Kidney (tissue), 14 donors: Measurements from ENCODE around the gene FERMT1. TPM values are rescaled to one million over a fixed set of nuclear protein-coding genes. Genes with fewer than 3 reads are reported as not detected.

Experiments
- DNase-seq, 5 donors: peaks; one replicate each; pipeline ENCODE4 v3.0.0-alpha.2; 2013 to 2020
- FAIRE-seq: peaks from 2 replicates; lab custom pipeline; 2012; peaks lifted over from hg19 to GRCh38; lab: Jason Lieb, UNC
- H3K27ac ChIP-seq, 2 donors: one replicate each; pipeline ENCODE4 v1.7.0; 2013; ENCODE audit warnings: low read depth in 2 of 2, low read length in 2 of 2, inconsistent platforms in 1 of 2
- H3K27me3 ChIP-seq: one replicate; pipeline ENCODE4 v1.7.1; 2013; ENCODE audit warnings: low read length, inconsistent platforms; ENCODE audit not compliant: control insufficient read depth, insufficient read depth
- H3K36me3 ChIP-seq, 3 donors: one replicate each; pipeline versions ENCODE4 v1.7.0 to v1.7.1; 2013; ENCODE audit warnings: low read length in 3 of 3, control low read depth in 1 of 3, inconsistent platforms in 1 of 3; ENCODE audit not compliant: insufficient read depth in 3 of 3, control insufficient read depth in 2 of 3
- H3K4me1 ChIP-seq, 3 donors: one replicate each; pipeline versions ENCODE4 v1.7.0 to v1.7.1; 2013; ENCODE audit warnings: low read length in 3 of 3, inconsistent platforms in 1 of 3, low read depth in 1 of 3; ENCODE audit not compliant: control insufficient read depth in 2 of 3, insufficient read depth in 2 of 3
- H3K4me3 ChIP-seq, 3 donors: one replicate each; pipeline versions ENCODE4 v1.7.0 to v1.8.1; 2013; ENCODE audit warnings: low read length in 3 of 3, control low read depth in 1 of 3, inconsistent platforms in 1 of 3
- H3K9ac ChIP-seq, 3 donors: one replicate each; pipeline versions ENCODE4 v1.7.0 to v1.7.1; 2013; ENCODE audit warnings: low read length in 3 of 3, control low read depth in 1 of 3, inconsistent platforms in 1 of 3
- H3K9me3 ChIP-seq, 3 donors: one replicate each; pipeline versions ENCODE4 v1.7.0 to v1.7.1; 2013; ENCODE audit warnings: low read length in 3 of 3, control low read depth in 1 of 3, inconsistent platforms in 1 of 3; ENCODE audit not compliant: control insufficient read depth in 2 of 3, insufficient read depth in 1 of 3
- CTCF ChIP-seq: IDR thresholded peaks from 3 replicates; pipeline ENCODE4 v1.5.1; 2012; ENCODE audit warnings: mild to moderate bottlenecking, moderate library complexity, borderline replicate concordance; ENCODE audit not compliant: insufficient read depth; ENCODE audit errors: extremely low read depth
- intact Hi-C: fragments of 100-400 bp; cut with DNase I; formaldehyde crosslinking; loops from one replicate; pipeline ENCODE4 v1.11.1; 2022
- polyA plus RNA-seq: library from polyadenylated mRNA; stranded (reverse); fragments of 350-450 nt; fragmentation: Illumina TruSeq; extraction: RNeasy Lipid Tissue Mini Kit (QIAGEN cat#74804); gene quantifications from one replicate; pipeline ENCODE4 v1.2.3, GENCODE V29; 2014; ENCODE audit warnings: low read depth, low replicate concordance; ENCODE audit not compliant: insufficient read depth
- total RNA-seq: library from RNA; stranded (reverse); fragmentation: NEBNext Ultra II Directional; extraction: Animal tissue kit (Norgen Biotek cat#: 25700); gene quantifications from one replicate; pipeline ENCODE4 v1.2.1, GENCODE V29; 2021
- donor health status: control.
- donor health status: control.
- donor health status: control.
- donor health status: control.
- donor health status: control.
- donor health status: DM: yes; HTN: yes; CAD: no.
- donor health status: Normal renal cell carcinoma (clear cell type).

Gene FERMT1
- total and polyA plus RNA-seq, 2 donors from 2014 or later = 0.57 to 2.2 TPM

GRCh38 chr20:6028818-6029217, 94.0 kb downstream of the FERMT1 start:
- H3K9me3 ChIP-seq = peaks cover 0 to 11% (median 6%) of the 10 kb centered on the region in 3 donors
- FAIRE-seq (no peak), DNase-seq (no peak)
- no peak overlapping the region for H3K27ac ChIP-seq
- H3K36me3 ChIP-seq = peaks cover 7 to 30% (median 12%) of the 10 kb centered on the region in 3 donors
- no peak for TF ChIP-seq CTCF
- no peak overlapping the region for H3K4me3 ChIP-seq
- H3K27me3 ChIP-seq = no peaks in the 10 kb centered on the region
- intact Hi-C loops = no loop called here
- H3K9ac ChIP-seq = no peak overlapping the region
- no peaks in the 10 kb centered on the region for H3K4me1 ChIP-seq

GRCh38 chr20:6026051-6026450, 96.8 kb downstream of the FERMT1 start:
- Histone ChIP-seq H3K27me3 (no peaks in the 10 kb centered on the region), H3K9me3 (peaks cover 0 to 11% (median 6%) of the 10 kb centered on the region in 3 donors), H3K4me1 (no peaks in the 10 kb centered on the region), H3K36me3 (peaks cover 7 to 30% (median 15%) of the 10 kb centered on the region in 3 donors), H3K9ac (no peak overlapping the region), H3K4me3 (no peak overlapping the region), H3K27ac (no peak overlapping the region)
- TF ChIP-seq CTCF = no peak
- intact Hi-C loops = no loop called here
- DNase-seq (no peak), FAIRE-seq (no peak)

Other genes with a start within 250 kb of the FERMT1 start
- 1.7 TPM for gene CHGB, start 211.5 kb downstream of the FERMT1 start, total RNA-seq
- gene CHGB, start 211.5 kb downstream of the FERMT1 start, polyA plus RNA-seq = 6.8 TPM
- 12.3 TPM for gene TRMT6, start 172.5 kb downstream of the FERMT1 start, total RNA-seq
- 9.1 TPM for gene TRMT6, start 172.5 kb downstream of the FERMT1 start, polyA plus RNA-seq
- 6.6 TPM for gene MCM8, start 172.4 kb downstream of the FERMT1 start, total RNA-seq
- gene MCM8, start 172.4 kb downstream of the FERMT1 start, polyA plus RNA-seq = 1.9 TPM
- gene CRLS1, start 116.9 kb downstream of the FERMT1 start, total RNA-seq = 49.1 TPM
- gene CRLS1, start 116.9 kb downstream of the FERMT1 start, polyA plus RNA-seq = 88.9 TPM
- 89.3 TPM for gene LRRN4, start 69.0 kb downstream of the FERMT1 start, total RNA-seq
- 1.6 TPM for gene LRRN4, start 69.0 kb downstream of the FERMT1 start, polyA plus RNA-seq